K562 (cell line): ENCODE data around the gene DPT. TPM values are rescaled to one million over a fixed set of nuclear protein-coding genes. Genes with fewer than 3 reads are reported as not detected.

Source experiments
- BACH1 ChIP-seq: fragments of 200-800 bp; sonication (Bioruptor generic); IDR thresholded peaks from 2 replicates; pipeline ENCODE4 v1.6.1; 2016; ENCODE audit warnings: missing genetic modification characterization, missing compliant biosample characterization
- KHSRP ChIP-seq: fragments of 450-650 bp; IDR thresholded peaks from 2 replicates; pipeline ENCODE4 v1.6.1; 2017
- POLR3G ChIP-seq: IDR thresholded peaks from 2 replicates; pipeline ENCODE4 v1.6.1; 2011; ENCODE audit not compliant: insufficient read length, insufficient replicate concordance; ENCODE audit errors: extremely low read depth
- polyA plus RNA-seq, 8 experiments: library from polyadenylated mRNA; depleted of rRNA in 4 of 8; stranded (reverse) in 5 of 8; unstranded in 3 of 8; fragments of >200 nt; fragmentation: Nextera tagmentation in 2 of 8; fragmentation: Illumina TruSeq in 1 of 8; extraction: Ambion mirVana in 2 of 8; extraction: Trizol in 1 of 8; gene quantifications; 2 replicates each; pipeline versions ENCODE4 v1.2.1 to v1.2.3, GENCODE V29; 2011 to 2014; ENCODE audit warnings: inconsistent platforms in 1 of 8, missing spikeins in 1 of 8
- total RNA-seq, 7 experiments: library from RNA; depleted of rRNA in 6 of 7; stranded (reverse); fragments of >200 nt in 6 of 7; fragmentation: Illumina TruSeq in 2 of 7; extraction: Trizol in 2 of 7; gene quantifications; 2 replicates each; pipeline versions ENCODE4 v1.2.1 to v1.2.3, GENCODE V29; 2011 to 2021; ENCODE audit warnings: low replicate concordance in 1 of 7
- TF ChIP-seq, protein P1 (sequence below), 2 experiments: fragments of 450-650 bp; IDR thresholded peaks; 2 replicates each; pipeline ENCODE4 v1.6.1; 2016; ENCODE audit warnings: mild to moderate bottlenecking in 2 of 2, borderline replicate concordance in 1 of 2, low read depth in 1 of 2, moderate library complexity in 1 of 2
- TF ChIP-seq, protein P2 (sequence below): fragments of 450-650 bp; IDR thresholded peaks from 2 replicates; pipeline ENCODE4 v1.7.0; 2016; ENCODE audit warnings: borderline replicate concordance
- TF ChIP-seq, protein P3 (sequence below): fragments of 250-450 bp; sonication (Bioruptor Pico); IDR thresholded peaks from 2 replicates; pipeline ENCODE4 v1.9.0; 2021; ENCODE audit warnings: mild to moderate bottlenecking, inconsistent platforms

Gene DPT
- total and polyA plus RNA-seq, 9 of the 15 experiments (the other 6 are each of a cell fraction or from before 2014, with no cell fraction given): not detected

DNA sequence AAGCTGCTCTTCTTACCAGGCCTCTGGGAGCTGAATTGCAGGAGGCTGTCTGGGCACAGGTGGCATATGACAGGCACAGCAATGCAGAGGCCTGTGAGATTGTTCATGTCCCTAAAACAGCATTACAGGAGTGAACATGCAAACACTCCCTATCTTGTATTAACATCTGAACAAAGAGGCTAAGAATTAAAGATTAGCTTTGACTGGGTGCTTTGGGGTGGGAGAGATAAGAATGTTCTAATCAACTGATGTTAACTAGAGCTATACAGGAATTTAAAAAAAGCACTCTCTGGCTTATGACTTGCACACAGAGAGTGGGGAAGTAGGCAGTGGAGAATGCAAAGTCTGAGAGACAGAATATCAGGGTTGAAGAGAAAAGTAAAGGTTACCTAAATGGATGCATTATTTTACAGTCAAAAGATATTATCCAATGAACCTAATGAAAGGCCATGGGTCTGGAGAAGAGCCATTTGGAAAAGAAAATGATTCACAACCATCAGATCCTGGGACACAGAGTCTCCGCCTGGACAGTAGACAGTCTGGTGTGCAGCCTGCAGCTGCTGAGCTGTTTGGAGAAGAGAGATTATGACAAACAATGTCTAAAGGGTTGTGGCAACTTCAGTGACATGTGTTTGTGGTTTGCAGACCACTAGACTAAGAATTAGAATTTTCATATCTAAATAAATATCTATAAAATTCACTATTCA is 20.2 kb downstream of the DPT start (continued):
- TF ChIP-seq, protein P1, sequence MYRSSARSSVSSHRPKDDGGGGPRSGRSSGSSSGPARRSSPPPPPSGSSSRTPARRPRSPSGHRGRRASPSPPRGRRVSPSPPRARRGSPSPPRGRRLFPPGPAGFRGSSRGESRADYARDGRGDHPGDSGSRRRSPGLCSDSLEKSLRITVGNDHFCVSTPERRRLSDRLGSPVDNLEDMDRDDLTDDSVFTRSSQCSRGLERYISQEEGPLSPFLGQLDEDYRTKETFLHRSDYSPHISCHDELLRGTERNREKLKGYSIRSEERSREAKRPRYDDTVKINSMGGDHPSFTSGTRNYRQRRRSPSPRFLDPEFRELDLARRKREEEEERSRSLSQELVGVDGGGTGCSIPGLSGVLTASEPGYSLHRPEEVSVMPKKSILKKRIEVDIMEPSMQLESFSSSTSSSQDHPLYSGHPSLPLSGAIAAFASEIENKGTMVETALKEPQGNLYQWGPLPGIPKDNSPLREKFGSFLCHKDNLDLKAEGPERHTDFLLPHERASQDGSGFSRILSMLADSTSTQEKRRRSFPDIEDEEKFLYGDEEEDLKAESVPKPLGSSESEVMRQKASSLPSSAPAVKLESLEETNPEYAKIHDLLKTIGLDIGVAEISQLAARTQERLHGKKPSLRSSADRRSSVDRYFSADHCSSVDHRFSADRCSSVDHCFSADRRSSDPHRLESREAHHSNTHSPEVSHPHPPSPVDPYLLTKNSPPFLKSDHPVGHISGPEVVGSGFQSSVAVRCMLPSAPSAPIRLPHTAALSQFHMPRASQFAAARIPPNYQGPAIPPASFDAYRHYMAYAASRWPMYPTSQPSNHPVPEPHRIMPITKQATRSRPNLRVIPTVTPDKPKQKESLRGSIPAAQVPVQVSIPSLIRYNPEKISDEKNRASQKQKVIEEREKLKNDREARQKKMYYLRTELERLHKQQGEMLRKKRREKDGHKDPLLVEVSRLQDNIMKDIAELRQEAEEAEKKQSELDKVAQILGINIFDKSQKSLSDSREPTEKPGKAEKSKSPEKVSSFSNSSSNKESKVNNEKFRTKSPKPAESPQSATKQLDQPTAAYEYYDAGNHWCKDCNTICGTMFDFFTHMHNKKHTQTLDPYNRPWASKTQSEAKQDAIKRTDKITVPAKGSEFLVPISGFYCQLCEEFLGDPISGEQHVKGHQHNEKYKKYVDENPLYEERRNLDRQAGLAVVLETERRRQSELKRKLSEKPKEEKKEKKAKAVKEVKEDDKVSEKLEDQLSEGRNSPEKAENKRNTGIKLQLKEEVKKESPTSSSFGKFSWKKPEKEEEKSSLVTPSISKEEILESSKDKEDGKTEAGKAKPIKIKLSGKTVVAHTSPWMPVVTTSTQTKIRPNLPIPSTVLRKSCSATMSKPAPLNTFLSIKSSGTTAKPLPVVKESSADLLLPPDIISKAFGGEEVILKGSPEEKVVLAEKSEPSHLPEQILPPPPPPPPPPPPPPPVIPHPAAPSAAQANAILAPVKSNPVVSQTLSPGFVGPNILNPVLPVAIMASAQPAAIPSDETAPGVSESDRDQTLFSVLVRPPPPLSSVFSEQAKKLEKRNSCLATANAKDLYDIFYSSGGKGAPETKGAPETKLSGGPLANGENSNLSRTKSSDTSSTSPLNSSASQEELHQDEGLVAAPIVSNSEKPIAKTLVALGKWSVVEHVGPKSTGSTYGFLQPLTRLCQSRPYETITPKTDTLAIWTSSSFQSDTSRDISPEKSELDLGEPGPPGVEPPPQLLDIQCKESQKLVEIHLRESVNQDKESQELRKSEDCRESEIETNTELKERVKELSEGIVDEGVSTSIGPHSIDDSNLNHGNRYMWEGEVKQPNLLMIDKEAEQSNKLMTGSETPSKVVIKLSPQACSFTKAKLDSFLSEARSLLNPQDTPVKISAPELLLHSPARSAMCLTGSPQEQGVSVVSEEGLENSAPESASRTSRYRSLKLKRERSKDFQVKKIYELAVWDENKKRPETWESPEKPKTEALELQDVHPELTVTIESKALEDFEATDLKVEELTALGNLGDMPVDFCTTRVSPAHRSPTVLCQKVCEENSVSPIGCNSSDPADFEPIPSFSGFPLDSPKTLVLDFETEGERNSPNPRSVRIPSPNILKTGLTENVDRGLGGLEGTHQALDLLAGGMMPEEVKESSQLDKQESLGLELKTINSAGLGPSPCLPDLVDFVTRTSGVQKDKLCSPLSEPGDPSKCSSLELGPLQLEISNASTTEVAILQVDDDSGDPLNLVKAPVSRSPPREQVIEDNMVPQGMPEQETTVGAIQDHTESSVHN (IDR thresholded peaks at IDR 0.05; ENCODE audit: borderline replicate concordance in 1 of 2, low read depth in 1 of 2): no peak
- TF ChIP-seq, protein P2, sequence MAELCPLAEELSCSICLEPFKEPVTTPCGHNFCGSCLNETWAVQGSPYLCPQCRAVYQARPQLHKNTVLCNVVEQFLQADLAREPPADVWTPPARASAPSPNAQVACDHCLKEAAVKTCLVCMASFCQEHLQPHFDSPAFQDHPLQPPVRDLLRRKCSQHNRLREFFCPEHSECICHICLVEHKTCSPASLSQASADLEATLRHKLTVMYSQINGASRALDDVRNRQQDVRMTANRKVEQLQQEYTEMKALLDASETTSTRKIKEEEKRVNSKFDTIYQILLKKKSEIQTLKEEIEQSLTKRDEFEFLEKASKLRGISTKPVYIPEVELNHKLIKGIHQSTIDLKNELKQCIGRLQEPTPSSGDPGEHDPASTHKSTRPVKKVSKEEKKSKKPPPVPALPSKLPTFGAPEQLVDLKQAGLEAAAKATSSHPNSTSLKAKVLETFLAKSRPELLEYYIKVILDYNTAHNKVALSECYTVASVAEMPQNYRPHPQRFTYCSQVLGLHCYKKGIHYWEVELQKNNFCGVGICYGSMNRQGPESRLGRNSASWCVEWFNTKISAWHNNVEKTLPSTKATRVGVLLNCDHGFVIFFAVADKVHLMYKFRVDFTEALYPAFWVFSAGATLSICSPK: no peak
- TF ChIP-seq BACH1 (no peak), KHSRP (no peak), POLR3G (no peak)
- TF ChIP-seq, protein P3, sequence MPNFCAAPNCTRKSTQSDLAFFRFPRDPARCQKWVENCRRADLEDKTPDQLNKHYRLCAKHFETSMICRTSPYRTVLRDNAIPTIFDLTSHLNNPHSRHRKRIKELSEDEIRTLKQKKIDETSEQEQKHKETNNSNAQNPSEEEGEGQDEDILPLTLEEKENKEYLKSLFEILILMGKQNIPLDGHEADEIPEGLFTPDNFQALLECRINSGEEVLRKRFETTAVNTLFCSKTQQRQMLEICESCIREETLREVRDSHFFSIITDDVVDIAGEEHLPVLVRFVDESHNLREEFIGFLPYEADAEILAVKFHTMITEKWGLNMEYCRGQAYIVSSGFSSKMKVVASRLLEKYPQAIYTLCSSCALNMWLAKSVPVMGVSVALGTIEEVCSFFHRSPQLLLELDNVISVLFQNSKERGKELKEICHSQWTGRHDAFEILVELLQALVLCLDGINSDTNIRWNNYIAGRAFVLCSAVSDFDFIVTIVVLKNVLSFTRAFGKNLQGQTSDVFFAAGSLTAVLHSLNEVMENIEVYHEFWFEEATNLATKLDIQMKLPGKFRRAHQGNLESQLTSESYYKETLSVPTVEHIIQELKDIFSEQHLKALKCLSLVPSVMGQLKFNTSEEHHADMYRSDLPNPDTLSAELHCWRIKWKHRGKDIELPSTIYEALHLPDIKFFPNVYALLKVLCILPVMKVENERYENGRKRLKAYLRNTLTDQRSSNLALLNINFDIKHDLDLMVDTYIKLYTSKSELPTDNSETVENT: no peak
